Fibroblast of lung (primary cell): ENCODE results near the gene RASSF3. TPM values are rescaled to one million over a fixed set of nuclear protein-coding genes. Genes with fewer than 3 reads are reported as not detected.

ENCODE experiments used
- DNase-seq, 2 donors: peaks; one replicate each; pipeline versions ENCODE4 v3.0.0 to v3.0.0-alpha.2; 2010; ENCODE audit warnings: low read depth in 2 of 2
- H2AFZ ChIP-seq: 2 replicates; pipeline ENCODE4 v1.5.1; 2012; ENCODE audit warnings: low read length, control low read depth, inconsistent platforms
- H3K27ac ChIP-seq: 2 replicates; pipeline ENCODE4 v1.5.1; 2011; ENCODE audit warnings: low read length, control low read depth; ENCODE audit not compliant: insufficient read depth
- H3K27me3 ChIP-seq: 2 replicates; pipeline ENCODE4 v1.5.1; 2011; ENCODE audit warnings: mild to moderate bottlenecking, low read length; ENCODE audit not compliant: control insufficient read depth, insufficient read depth
- H3K36me3 ChIP-seq: 2 replicates; pipeline ENCODE4 v1.5.1; 2011; ENCODE audit warnings: low read length; ENCODE audit not compliant: control insufficient read depth, insufficient read depth
- H3K4me1 ChIP-seq: 2 replicates; pipeline ENCODE4 v1.5.1; 2011; ENCODE audit warnings: low read length; ENCODE audit not compliant: control insufficient read depth, insufficient read depth; ENCODE audit errors: extremely low read depth
- H3K4me2 ChIP-seq: 2 replicates; pipeline ENCODE4 v1.5.1; 2011; ENCODE audit warnings: low read length, control low read depth; ENCODE audit not compliant: insufficient read depth; ENCODE audit errors: extremely low read depth
- H3K4me3 ChIP-seq, 4 experiments: fragments of 200-600 bp in 1 of 4; sonication (generic) in 1 of 4; replicated peaks in 1 of 4; 2 replicates each; pipeline ENCODE4 v1.5.1; 2011 to 2016; ENCODE audit warnings: low read length in 4 of 4, low read depth in 3 of 4, mild to moderate bottlenecking in 3 of 4, control low read depth in 2 of 4, inconsistent platforms in 1 of 4, mixed read lengths in 1 of 4; ENCODE audit not compliant: insufficient read depth in 1 of 4; ENCODE audit errors: control extremely low read depth in 1 of 4
- H3K79me2 ChIP-seq: 2 replicates; pipeline ENCODE4 v1.5.1; 2012; ENCODE audit warnings: mild to moderate bottlenecking, low read length, inconsistent platforms; ENCODE audit not compliant: control insufficient read depth, insufficient read depth
- H3K9ac ChIP-seq: 2 replicates; pipeline ENCODE4 v1.5.1; 2011; ENCODE audit warnings: mild to moderate bottlenecking, low read length, control low read depth; ENCODE audit not compliant: insufficient read depth
- H3K9me3 ChIP-seq: 2 replicates; pipeline ENCODE4 v1.5.1; 2012; ENCODE audit warnings: low read depth, low read length; ENCODE audit not compliant: control insufficient read depth, insufficient read depth
- H4K20me1 ChIP-seq: 2 replicates; pipeline ENCODE4 v1.5.1; 2011; ENCODE audit warnings: low read length; ENCODE audit not compliant: control insufficient read depth, insufficient read depth; ENCODE audit errors: extremely low read depth
- CTCF ChIP-seq, 2 donors: IDR thresholded peaks in 1 of 2; conservative IDR thresholded peaks in 1 of 2; 1 replicate in 1 of 2; 2 replicates in 1 of 2; pipeline ENCODE4 v1.5.1; 2011 to 2012; ENCODE audit warnings: low read length in 2 of 2, control low read depth in 1 of 2, inconsistent platforms in 1 of 2, low read depth in 1 of 2, mild to moderate bottlenecking in 1 of 2
- EZH2 ChIP-seq: IDR thresholded peaks from 2 replicates; pipeline ENCODE4 v1.5.1; 2012; ENCODE audit warnings: low read length, control low read depth, mild to moderate bottlenecking; ENCODE audit errors: missing control alignments
- polyA plus RNA-seq, 2 donors: library from polyadenylated mRNA; depleted of rRNA in 1 of 2; stranded (reverse) in 1 of 2; unstranded in 1 of 2; fragments of >200 nt; gene quantifications; 2 replicates each; pipeline ENCODE4 v1.2.1, GENCODE V29; 2011 to 2012; ENCODE audit warnings: missing spikeins in 1 of 2
- total RNA-seq: library from RNA; depleted of rRNA; stranded (reverse); fragments of >200 nt; gene quantifications from 2 replicates; pipeline ENCODE4 v1.2.1, GENCODE V29; 2014

The RASSF3 gene
- total and polyA plus RNA-seq, 2 donors (not counting 1 experiment from before 2014, with no cell fraction given), result 37.7 to 45.9 TPM

GRCh38 chr12:64566122-64566521 lies 44.2 kb upstream of the RASSF3 start:
- peaks cover 5% of the 10 kb centered on the region for H3K4me1 ChIP-seq
- H3K79me2 ChIP-seq, result no peaks in the 10 kb centered on the region
- no peaks in the 10 kb centered on the region for H3K9me3 ChIP-seq
- TF ChIP-seq EZH2 (no peak), CTCF (conservative IDR thresholded peaks at IDR 0.05 in 1 of 2, IDR thresholded peaks at IDR 0.05 in 1 of 2; ENCODE audit: low read depth in 1 of 2, low read length in 2 of 2) (no peak)
- no peaks in the 10 kb centered on the region for H3K36me3 ChIP-seq
- no peak overlapping the region for H3K9ac ChIP-seq
- no peak overlapping the region for H2AFZ ChIP-seq
- H3K4me2 ChIP-seq, result no peak overlapping the region
- H3K27me3 ChIP-seq, result no peaks in the 10 kb centered on the region
- peak in 1 of 2 donors; percentile 58 for DNase-seq
- no peak overlapping the region for H3K4me3 ChIP-seq
- no peaks in the 10 kb centered on the region for H4K20me1 ChIP-seq
- H3K27ac ChIP-seq, result no peak overlapping the region

- no peak for TF ChIP-seq EZH2
- TF ChIP-seq CTCF (conservative IDR thresholded peaks at IDR 0.05 in 1 of 2, IDR thresholded peaks at IDR 0.05 in 1 of 2; ENCODE audit: low read depth in 1 of 2, low read length in 2 of 2), result no peak
- DNase-seq, result no peak
- no peaks in the 10 kb centered on the region for H3K79me2 ChIP-seq
- no peaks in the 10 kb centered on the region for H3K36me3 ChIP-seq
- no peak overlapping the region for H3K27ac ChIP-seq
- no peaks in the 10 kb centered on the region for H3K4me1 ChIP-seq
- H2AFZ ChIP-seq, result no peak overlapping the region
- no peaks in the 10 kb centered on the region for H3K27me3 ChIP-seq
- no peak overlapping the region for H3K9ac ChIP-seq
- H4K20me1 ChIP-seq, result no peaks in the 10 kb centered on the region
- no peak overlapping the region for H3K4me2 ChIP-seq
- no peak overlapping the region for H3K4me3 ChIP-seq
- no peaks in the 10 kb centered on the region for H3K9me3 ChIP-seq
Observed at GRCh38 chr12:64566831-64567517, 43.3 kb upstream of the RASSF3 start.

- no peaks in the 10 kb centered on the region for H3K4me1 ChIP-seq
- no peak overlapping the region for H3K4me3 ChIP-seq
- TF ChIP-seq EZH2 (no peak), CTCF (conservative IDR thresholded peaks at IDR 0.05 in 1 of 2, IDR thresholded peaks at IDR 0.05 in 1 of 2; ENCODE audit: low read depth in 1 of 2, low read length in 2 of 2) (no peak)
- H3K9ac ChIP-seq, result no peak overlapping the region
- H3K9me3 ChIP-seq, result no peaks in the 10 kb centered on the region
- H3K27me3 ChIP-seq, result no peaks in the 10 kb centered on the region
- no peaks in the 10 kb centered on the region for H3K36me3 ChIP-seq
- H4K20me1 ChIP-seq, result no peaks in the 10 kb centered on the region
- no peak overlapping the region for H3K4me2 ChIP-seq
- H3K79me2 ChIP-seq, result no peaks in the 10 kb centered on the region
- no peak overlapping the region for H3K27ac ChIP-seq
- H2AFZ ChIP-seq, result no peak overlapping the region
- no peak for DNase-seq
Observed at GRCh38 chr12:64567570-64567969, 42.7 kb upstream of the RASSF3 start.
